GM21390 (cell line): Measurements from ENCODE around the gene RPUSD3.
"Not testable (repeated sequence)": the region's sequence is repeated elsewhere in the genome, so short reads cannot be mapped to it uniquely, and the experiment has no call there.

ENCODE experiments used
- ATAC-seq: cut with Tn5 transposase; IDR thresholded peaks from one replicate; pipeline ENCODE4 v1.9.1; 2021; ENCODE audit not compliant: unreplicated experiment

The RPUSD3 gene

DNA sequence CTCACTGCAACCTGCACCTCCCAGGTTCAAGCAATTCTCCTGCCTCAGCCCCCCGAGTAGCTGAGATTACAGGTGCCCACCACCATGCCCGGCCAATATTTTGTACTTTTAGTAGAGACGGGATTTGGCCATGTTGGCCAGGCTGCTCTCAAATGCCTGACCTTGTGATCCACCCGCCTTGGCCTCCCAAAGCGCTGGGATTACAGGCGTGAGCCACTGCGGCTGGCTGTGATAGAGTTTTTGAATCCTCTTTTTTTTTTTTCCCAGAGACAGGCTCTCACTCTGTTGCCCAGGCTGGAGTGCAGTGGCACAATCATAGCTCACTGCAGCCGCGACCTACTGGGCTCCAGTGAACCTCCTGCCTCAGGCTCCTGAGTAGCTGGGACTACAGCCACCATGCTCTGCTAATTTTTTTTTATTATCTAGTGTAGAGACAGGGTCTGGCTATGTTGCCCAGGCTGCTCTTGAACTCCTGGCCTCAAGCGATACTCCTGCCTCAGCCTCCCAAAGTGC, 21.4 kb upstream of the RPUSD3 start:
- ATAC-seq: not testable (repeated sequence)

DNA sequence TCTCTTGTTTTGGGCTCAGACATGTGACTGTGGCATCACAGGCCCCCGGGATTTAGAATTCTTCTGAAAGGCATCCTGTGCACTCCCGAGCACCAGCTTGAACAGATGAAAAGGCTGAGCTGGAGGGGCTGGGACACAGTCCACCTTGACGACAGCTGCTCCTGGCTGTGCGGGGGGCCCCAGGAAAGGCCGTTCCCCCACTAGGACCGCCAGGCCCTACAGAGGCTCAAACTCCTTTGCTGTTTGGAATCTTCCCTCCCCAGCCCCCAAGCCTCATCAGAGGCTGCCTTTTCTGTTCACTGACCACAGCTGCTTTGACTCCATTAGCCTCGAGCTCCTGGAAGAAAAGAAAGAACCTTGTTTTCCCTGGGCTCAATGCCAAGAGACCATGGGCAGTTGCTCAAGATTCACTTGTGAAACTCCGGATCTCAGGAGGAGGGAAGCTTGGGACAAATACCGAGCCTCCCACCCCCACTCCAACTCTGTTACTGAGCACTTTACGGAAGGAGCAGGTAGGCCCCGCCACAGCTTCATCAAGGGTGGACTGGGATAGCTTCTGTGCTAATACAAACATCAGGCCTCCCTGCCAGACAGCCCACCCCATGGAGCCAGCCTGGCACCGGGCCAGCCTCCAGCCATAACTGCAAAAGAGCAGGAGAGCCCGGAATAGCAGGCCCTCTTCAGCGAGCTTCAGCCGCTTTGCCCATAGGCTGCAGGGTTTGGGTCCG, 20.6 kb upstream of the RPUSD3 start:
- no peak for ATAC-seq

DNA sequence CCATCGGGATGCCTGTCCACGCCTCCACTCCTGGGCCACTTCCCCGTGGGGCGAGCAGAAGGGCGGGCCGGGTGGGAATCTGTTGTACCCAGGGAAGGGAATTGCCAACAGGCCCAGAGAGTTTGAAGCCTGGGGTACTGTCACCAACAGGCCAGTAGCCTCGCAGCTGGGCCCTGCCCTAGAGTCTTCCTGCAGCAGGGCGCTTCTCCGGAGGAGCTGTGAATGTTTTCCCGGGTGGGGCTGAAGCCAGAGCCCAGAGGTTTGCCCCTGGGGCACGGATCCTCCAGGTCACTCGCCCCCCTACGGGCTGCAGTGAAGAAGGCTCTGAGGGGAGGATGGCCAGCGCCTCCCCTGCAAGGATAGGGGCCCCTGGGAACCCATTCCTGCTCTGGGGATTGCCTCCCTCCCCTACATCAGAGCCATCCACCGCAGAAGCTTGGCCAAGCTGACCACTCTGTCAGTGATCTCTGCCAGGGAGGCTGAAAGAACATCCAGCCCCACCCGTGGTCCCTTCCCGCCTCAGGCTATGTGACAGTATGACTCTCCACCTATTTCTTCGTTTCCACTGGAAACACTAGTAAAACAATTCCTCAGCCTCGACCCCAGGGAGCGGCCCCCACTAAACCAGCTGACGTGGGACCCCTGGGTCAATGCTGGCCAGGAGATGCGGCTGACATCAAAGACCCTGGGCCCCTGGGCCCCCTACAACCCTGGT, 19.4 kb upstream of the RPUSD3 start:
- no peak for ATAC-seq

DNA sequence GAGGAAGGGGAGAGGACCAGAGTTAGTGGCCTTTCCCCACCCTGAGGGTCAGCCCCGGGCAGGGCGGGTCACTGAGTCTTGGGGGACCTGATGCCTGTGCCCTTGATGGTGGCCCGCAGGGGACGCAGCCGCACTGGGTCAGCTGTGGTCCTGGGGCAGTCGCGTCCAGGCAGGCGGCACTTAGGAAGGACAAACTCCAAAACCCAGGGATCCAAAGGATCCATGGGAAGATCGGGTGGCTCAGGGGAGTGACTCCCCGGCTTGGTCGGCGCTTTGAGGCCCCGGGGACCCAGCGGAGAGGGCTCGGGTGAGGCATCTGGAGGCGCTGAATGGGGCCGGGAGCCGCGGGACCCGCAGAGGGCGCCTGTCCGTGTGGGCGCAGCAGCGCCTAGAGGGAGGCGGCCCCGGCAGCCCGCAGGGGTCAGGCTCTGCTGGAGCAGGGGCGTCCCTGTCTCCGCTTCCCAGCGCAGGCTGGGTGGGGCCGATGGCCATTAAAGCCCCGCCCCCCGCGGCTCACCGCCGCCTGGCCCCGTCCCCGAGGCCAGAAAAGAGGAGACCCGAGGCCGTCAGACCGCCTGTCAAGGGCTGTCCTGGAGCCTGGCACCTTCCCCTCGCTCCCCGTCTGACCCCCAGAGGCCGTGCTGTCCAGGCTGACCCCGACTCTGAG, 18.7 kb upstream of the RPUSD3 start:
- no peak for ATAC-seq

DNA sequence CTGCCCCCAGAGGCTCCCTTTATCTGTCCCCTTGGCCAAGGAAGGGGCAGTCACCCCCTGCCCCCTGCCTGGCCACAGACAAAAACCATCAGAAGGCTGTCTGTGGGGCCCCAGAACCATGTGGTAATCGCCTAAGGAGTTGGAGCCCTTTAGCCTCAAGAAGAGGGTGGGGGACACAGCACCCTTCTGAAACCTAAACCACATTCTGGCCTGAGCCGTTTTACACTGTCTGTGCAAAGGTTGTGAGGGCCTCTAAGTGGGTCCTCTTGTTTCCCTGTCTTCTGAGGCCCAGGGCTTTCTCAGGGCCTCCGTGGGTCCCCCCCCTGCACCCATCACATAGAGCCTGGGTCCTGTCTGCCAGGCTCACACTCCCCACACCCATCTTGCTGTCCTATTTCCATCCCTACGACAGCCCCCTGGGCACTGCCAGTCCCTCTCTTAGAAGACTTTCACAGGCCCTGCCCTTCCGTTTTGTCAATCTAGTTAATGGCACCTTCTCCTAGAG, 17.9 kb upstream of the RPUSD3 start:
- ATAC-seq: no peak

DNA sequence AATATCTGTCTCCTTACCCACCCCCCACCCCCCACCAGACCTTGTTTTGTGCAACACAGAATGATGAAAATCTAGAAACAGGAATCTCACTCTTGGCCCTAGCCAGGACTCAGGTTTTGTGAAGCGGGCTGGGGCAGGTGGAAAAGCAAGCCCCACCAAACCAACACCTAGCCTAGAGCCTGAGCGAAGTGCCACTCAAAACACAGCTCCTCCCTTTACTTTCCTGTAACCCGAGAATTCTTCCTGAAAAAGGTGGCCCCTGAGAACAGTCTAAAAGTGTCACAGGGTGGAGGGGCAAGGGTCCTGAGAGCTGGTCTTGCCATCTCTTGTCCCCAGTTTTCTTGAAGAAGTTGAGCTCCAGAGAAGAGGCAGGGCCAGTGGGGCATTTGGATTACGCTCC, 17.4 kb upstream of the RPUSD3 start:
- ATAC-seq: no peak

DNA sequence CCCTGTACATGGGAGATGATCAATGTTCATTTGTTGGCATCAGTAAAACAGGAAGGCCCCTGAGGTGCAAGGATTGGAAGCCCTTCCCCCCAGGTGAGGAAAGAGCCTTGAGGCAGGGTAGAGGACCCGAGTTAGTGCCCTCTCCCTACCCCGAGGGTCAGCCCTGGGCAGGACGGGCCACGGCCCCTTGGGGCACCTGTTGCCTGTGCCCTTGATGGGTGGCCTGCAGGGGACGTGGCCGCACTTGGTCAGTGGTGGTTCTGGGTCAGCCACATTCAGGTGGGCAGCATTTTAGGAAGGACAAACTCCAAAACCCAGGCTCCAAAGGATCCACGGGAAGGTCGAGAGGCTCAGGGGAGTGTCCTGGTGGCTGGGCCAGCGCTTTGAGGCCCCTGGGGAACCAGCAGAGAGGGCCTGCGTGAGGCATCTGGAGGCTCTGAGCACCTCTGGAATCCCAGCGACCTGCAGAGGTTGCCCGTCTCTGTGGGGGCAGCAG, 15.8 kb upstream of the RPUSD3 start:
- ATAC-seq: no peak

DNA sequence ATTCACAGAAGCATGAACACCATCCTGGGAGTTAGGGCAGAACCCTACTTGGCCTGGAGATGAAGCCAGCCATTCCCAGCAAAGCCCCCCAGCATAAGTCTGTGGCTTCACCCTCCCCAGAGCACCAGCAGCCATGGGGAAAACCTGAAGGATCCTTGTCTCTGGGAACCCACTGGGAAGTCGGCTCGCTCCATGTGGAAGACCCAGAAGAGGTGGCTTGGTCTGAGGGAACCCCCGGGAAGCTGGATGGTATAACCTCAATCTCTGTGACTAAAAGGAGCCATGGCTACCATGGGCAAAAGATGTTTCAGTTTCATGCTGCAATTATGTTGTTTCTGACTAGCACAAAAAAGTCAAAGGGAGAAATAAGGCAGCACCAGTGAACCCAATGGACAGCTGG, 11.8 kb upstream of the RPUSD3 start:
- no peak for ATAC-seq

DNA sequence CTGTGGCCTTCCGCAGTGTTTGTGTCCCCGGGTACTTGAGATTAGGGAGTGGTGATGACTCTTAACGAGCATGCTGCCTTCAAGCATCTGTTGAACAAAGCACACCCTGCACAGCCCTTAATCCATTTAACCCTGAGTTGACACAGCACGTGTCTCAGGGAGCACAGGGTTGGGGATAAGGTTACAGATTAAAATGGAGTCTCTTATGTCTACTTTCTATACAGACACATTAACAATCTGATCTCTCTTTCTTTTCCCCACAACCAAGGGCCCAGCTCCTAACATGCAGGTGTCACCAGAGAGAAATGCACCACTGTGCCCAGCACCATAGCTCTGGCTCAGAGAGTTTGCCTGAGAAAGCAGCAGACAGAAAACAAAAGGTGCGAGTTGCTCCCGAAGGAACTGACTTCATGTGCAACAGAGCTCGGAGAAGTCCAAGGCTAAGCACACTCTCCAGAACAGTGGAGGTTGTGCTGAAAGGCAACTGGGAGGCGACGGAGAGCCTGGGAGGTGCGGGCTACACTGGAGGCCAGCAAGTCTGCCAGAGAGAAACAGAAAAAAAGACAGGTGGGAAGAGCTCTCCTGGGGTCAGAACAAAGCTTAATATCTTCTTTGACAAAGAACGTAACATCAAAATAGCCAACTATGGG, 10.6 kb upstream of the RPUSD3 start:
- ATAC-seq: not testable (repeated sequence)

DNA sequence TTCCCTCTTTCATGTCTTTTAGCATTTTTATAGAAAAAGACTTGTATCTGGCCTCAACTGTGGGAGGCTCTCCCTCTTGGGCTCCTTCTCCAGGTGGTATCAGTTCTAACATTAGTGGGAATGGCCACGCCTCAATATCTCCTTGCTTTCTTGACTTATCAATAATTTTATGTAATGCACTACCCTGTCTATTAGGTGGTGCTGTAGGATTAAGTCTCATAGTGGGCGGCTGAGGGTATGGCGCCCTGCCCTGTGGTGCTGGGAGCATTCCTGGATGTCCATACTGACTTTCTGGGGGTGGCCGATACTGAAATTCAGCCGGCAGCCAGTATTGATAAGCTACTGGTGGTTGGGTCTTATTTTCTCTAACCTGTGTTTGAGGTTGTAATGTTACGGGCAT, 8.7 kb upstream of the RPUSD3 start:
- ATAC-seq: no peak

DNA sequence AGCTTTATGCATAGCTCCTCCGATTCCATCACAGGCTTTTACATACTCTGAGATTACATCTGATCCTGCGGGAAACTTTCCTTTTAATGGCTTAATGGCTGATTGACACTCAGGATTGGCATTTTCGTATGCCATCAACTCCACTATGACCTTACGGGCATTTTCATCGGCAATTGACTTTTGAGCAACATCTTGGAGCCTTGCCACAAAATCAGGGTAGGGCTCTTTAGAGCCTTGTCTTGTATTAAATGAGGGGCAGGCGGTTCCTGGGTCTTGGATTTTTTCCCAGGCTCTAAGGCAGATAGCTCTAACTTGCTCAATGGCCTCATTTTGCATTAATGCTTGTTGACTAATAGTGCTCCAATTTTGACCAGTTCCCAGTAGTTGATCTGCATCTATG, 8.1 kb upstream of the RPUSD3 start:
- ATAC-seq: not testable (repeated sequence)

DNA sequence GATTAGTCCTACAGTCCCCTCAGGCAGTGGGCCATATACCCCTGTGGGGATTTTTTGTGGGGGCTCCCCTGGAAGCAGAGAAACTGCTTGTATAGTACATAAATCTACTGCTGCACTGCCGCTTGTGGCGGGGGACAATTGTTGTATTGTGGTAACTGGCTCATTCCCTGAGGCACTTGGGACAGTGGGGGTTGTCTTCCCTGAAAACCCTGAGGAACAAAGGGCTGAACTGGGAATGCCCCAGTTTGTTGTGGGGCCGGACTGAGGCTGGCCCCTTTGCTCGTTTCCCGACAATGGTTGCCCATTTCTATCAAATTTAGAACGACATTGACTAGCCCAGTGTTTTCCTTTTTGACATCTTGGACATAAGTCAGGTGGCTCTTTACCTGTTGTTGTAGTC, 7.6 kb upstream of the RPUSD3 start:
- ATAC-seq: not testable (repeated sequence)

DNA sequence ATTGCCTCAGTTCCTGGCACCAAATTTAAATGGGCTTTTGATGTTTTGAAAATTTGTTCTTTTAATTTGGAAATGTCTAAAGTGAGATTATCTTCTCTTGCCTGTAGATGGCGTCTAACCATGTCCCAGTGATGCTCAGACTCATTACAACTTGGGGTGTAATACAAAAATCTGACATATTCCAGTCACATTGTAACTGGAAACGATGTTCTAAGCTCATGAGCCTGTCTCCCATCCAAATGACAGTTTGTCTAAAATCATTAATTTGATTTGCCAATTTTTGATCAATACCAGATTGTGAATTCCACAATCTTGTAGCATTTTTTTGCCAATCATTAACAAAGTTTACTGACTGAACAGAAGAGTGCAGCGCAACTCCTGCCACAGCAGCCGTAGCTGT, 5.1 kb upstream of the RPUSD3 start:
- not testable (repeated sequence) for ATAC-seq

DNA sequence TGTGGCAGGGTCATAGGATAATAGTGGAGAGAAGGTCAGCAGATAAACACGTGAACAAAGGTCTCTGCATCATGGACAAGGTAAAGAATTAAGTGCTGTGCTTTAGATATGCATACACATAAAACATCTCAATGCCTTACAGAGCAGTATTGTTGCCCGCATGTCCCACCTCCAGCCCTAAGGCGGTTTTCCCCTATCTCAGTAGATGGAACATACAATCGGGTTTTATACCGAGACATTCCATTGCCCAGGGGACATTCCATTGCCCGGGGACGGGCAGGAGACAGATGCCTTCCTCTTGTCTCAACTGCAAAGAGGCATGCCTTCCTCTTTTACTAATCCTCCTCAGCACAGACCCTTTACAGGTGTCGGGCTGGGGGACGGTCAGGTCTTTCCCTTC, 4.1 kb upstream of the RPUSD3 start:
- not testable (repeated sequence) for ATAC-seq

DNA sequence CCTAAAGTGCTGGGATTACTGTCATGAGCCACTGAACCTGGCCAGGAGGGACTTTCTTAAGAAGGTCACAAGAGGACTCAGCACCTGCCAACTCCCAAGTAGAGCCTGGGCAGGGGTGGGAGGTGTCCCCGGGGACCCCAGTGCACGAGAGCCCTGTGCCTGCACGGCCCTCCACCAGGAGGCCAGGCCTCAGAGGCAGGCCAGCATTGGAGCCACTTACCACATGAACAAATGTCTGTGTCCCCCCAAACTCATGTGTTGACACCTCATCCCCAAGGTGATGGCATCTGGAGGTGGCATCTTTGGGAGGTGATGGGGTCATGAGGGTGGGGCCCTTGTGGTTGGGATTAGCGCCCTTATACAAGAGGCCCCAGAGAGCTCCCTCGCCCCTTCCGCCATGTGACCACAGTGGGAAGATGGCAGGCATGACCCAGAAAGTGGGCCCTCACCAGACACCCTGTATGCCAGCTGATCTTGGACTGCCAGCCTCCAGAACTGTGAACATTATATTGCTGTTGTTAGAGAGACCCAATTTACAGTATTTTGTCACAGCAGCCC, 3.2 kb upstream of the RPUSD3 start:
- no peak for ATAC-seq

DNA sequence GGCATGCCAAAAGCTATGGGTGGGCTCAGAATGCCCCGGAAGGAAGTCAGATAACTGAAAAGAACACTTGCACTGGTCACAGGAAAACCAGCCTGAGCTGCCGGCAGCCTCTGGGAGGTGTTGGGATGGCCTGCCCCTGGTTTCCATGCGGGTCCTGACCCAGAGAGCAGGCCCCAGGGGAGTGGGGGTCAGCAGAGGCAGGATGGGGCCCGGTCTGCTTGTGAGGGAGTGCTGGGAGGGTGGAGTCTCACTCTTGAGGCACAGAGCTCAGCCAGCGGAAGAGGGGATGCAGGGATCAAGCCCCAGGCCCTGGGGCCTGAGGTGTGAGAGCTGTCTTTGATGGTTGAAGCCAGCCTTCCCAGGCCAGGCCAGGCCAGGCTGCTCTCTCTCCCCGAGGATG, 2.4 kb upstream of the RPUSD3 start:
- no peak for ATAC-seq

DNA sequence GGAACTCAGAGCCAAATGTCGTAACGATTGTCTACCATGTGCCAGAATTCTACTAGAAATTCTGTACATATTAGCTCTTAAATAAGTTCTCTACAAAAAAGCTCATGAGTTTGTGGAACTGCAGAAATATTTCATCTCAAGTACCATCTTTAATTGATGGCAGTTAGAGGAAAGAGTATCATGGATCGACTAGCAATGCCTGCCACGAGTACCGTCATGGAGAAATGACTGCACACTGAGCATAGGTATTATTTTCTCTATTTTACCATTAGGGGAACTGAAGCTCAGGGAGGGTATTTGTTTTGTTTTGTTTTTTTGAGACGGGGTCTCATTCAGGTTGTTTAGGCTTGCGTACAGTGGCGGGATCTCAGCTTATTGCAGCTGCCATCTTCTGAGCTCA, 2.8 kb downstream of the RPUSD3 start:
- no peak for ATAC-seq

DNA sequence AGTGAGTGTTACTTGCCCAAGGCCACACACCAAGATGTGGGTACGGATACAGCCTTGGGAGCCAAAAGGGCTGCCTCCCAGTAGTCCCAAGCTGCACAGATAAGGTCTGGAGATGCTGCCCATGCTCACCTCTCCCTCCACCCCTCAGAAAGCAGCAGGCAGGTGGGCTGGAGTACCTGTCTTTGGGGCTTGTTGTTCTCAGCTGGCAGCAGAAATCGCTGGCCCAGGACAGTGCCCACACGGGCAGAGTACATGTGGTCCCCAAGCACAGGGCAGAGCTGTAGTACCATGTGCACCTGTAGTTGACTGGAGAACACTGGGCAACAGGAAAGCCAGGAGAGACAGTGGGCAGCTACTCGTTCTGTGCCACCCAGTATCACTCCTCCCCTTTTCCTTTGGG, 5.0 kb downstream of the RPUSD3 start:
- ATAC-seq: no peak

DNA sequence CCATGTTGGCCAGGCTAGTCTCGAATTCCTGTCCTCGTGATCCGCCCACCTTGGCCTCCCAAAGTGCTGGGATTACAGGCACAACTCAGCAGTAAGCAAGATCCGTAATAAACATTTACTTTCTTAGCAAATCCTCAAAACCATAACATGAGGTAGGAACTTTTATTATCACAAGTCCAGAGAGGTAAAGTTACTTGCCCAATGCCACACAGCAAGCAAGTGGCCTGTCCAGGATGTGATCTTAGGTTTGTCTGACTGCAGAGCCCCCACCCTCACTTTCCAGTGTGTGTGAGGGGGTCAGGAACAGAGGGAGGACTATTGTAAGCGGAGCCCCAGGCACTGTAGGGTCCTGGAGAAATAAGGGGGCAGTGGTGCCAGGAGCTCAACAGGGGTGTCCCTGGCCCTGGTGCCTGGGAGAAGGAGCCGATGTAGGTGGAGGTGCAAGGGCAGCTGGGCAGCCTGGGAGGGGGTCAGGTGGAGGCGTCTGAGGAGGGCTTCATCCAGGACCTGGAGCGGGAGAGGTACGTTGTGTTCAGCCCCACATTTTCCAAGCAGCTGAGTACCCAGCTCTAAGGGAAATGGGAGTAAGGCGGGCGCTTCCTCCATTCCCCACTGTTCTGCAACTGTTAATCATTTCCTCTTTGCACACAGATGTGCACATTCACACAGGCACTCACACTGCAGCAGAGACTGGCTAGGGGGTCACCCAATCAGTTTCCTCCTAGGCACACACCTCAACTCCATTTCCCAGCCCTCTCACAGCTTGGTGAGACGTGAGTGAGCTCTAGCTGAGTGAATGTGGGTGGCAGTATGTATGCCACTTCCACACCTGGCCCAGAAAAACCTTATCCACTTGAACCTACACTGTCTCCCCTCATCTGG, 5.9 kb downstream of the RPUSD3 start:
- ATAC-seq: no peak
